Neural progenitor cell (in vitro differentiated cells): ENCODE measurements around the gene MED28. TPM values are rescaled to one million over a fixed set of nuclear protein-coding genes. Genes with fewer than 3 reads are reported as not detected.

Experiments
- DNase-seq: peaks from one replicate; pipeline ENCODE4 v3.0.0-alpha.2; 2016; ENCODE audit warnings: low spot score
- H2AFZ ChIP-seq: fragments of 200-600 bp; sonication (generic); replicated peaks from 2 replicates; pipeline ENCODE4 v1.6.1; 2016; ENCODE audit warnings: antibody characterized with exemption
- H3F3A ChIP-seq: fragments of 200-600 bp; sonication (generic); 2 replicates; pipeline ENCODE4 v1.6.1; 2016; ENCODE audit warnings: antibody characterized with exemption, low read depth
- H3K27ac ChIP-seq: fragments of 200-600 bp; sonication (generic); 2 replicates; pipeline ENCODE4 v1.5.1; 2016; ENCODE audit warnings: mild to moderate bottlenecking
- H3K27me3 ChIP-seq: fragments of 200-600 bp; sonication (generic); 2 replicates; pipeline ENCODE4 v1.6.1; 2016; ENCODE audit warnings: mild to moderate bottlenecking, moderate library complexity
- H3K36me3 ChIP-seq: fragments of 200-600 bp; sonication (generic); 2 replicates; pipeline ENCODE4 v1.5.1; 2016
- H3K4me1 ChIP-seq: fragments of 200-600 bp; sonication (generic); 2 replicates; pipeline ENCODE4 v1.6.1; 2016; ENCODE audit warnings: mixed run types
- H3K4me2 ChIP-seq: fragments of 200-600 bp; sonication (generic); 2 replicates; pipeline ENCODE4 v1.6.1; 2016
- H3K4me3 ChIP-seq: fragments of 200-600 bp; sonication (generic); 2 replicates; pipeline ENCODE4 v1.5.1; 2016
- H3K79me2 ChIP-seq: fragments of 200-600 bp; sonication (generic); 2 replicates; pipeline ENCODE4 v1.6.1; 2016; ENCODE audit warnings: low read depth
- H3K9ac ChIP-seq: fragments of 200-600 bp; sonication (generic); 2 replicates; pipeline ENCODE4 v1.6.1; 2016
- H3K9me3 ChIP-seq: fragments of 200-600 bp; sonication (generic); 2 replicates; pipeline ENCODE4 v1.5.1; 2016; ENCODE audit warnings: low read depth
- H4K20me1 ChIP-seq: fragments of 200-600 bp; sonication (generic); 2 replicates; pipeline ENCODE4 v1.6.1; 2016; ENCODE audit warnings: low read depth
- H3K27ac Mint-ChIP-seq: 3 replicates; pipeline ENCODE4 v1.8.0; 2021; ENCODE audit warnings: mixed read lengths
- H3K27me3 Mint-ChIP-seq: 2 replicates; pipeline ENCODE4 v1.8.0; 2022; ENCODE audit warnings: low read depth, mild to moderate bottlenecking, inconsistent platforms, moderate library complexity, mixed read lengths; ENCODE audit not compliant: insufficient read depth
- H3K36me3 Mint-ChIP-seq: 3 replicates; pipeline ENCODE4 v1.8.0; 2021; ENCODE audit warnings: mixed read lengths
- H3K4me1 Mint-ChIP-seq: 3 replicates; pipeline ENCODE4 v1.8.0; 2021; ENCODE audit warnings: mixed read lengths
- H3K4me3 Mint-ChIP-seq: 3 replicates; pipeline ENCODE4 v1.8.0; 2021; ENCODE audit warnings: mild to moderate bottlenecking, moderate library complexity, mixed read lengths
- H3K9me3 Mint-ChIP-seq: 3 replicates; pipeline ENCODE4 v1.8.0; 2020; ENCODE audit warnings: mixed read lengths
- CTCF ChIP-seq: fragments of 200-600 bp; sonication (generic); IDR thresholded peaks from 2 replicates; pipeline ENCODE4 v1.5.1; 2017; ENCODE audit warnings: antibody characterized with exemption, mild to moderate bottlenecking
- EZH2 ChIP-seq: fragments of 200-600 bp; sonication (generic); IDR thresholded peaks from 2 replicates; pipeline ENCODE4 v1.6.1; 2017; ENCODE audit warnings: antibody characterized with exemption, mild to moderate bottlenecking, moderate library complexity
- EZH2phosphoT487 ChIP-seq: fragments of 200-600 bp; sonication (generic); IDR thresholded peaks from 2 replicates; pipeline ENCODE4 v1.6.1; 2017; ENCODE audit warnings: antibody characterized with exemption
- total RNA-seq: library from RNA; depleted of rRNA; stranded (reverse); fragments of >200 nt; gene quantifications from 2 replicates; pipeline ENCODE4 v1.2.3, GENCODE V29; 2015; ENCODE audit warnings: low replicate concordance

Gene MED28
- total RNA-seq, 1 donor from 2014 or later = 45.8 TPM

GRCh38 chr4:17667253-17667652 lies 52.8 kb downstream of the MED28 start:
- Histone ChIP-seq H3K79me2 (no peaks in the 10 kb centered on the region), H3K9me3 (no peaks in the 10 kb centered on the region), H3K4me1 (no peaks in the 10 kb centered on the region), H3K9ac (no peak overlapping the region), H3K36me3 (no peaks in the 10 kb centered on the region), H3K4me3 (no peak overlapping the region), H3K27me3 (no peaks in the 10 kb centered on the region), H3F3A (no peaks in the 10 kb centered on the region), H2AFZ (no peak overlapping the region), H3K27ac (no peak overlapping the region), H4K20me1 (no peaks in the 10 kb centered on the region), H3K4me2 (no peak overlapping the region)
- Mint-ChIP-seq H3K36me3 (no peaks in the 10 kb centered on the region), H3K9me3 (peaks cover 7% of the 10 kb centered on the region), H3K27me3 (peaks cover 2% of the 10 kb centered on the region), H3K4me1 (no peaks in the 10 kb centered on the region), H3K27ac (no peak overlapping the region), H3K4me3 (no peak overlapping the region)
- DNase-seq = no peak
- TF ChIP-seq CTCF (no peak), EZH2 (no peak)

GRCh38 chr4:17667653-17668201 lies 53.3 kb downstream of the MED28 start:
- no peak overlapping the region for H3K9ac ChIP-seq
- Mint-ChIP-seq H3K27ac (no peak overlapping the region), H3K36me3 (no peaks in the 10 kb centered on the region), H3K4me3 (no peak overlapping the region), H3K4me1 (no peaks in the 10 kb centered on the region), H3K9me3 (peaks cover 9% of the 10 kb centered on the region), H3K27me3 (peaks cover 2% of the 10 kb centered on the region)
- no peaks in the 10 kb centered on the region for H3F3A ChIP-seq
- H3K27me3 ChIP-seq = no peaks in the 10 kb centered on the region
- TF ChIP-seq EZH2phosphoT487 (no peak), EZH2 (no peak), CTCF (no peak)
- H4K20me1 ChIP-seq = no peaks in the 10 kb centered on the region
- no peak overlapping the region for H3K4me3 ChIP-seq
- H2AFZ ChIP-seq = no peak overlapping the region
- H3K79me2 ChIP-seq = no peaks in the 10 kb centered on the region
- no peak for DNase-seq
- no peaks in the 10 kb centered on the region for H3K4me1 ChIP-seq
- no peaks in the 10 kb centered on the region for H3K36me3 ChIP-seq
- H3K9me3 ChIP-seq = no peaks in the 10 kb centered on the region
- H3K27ac ChIP-seq = no peak overlapping the region
- no peak overlapping the region for H3K4me2 ChIP-seq

- Histone ChIP-seq H3K4me2 (no peak overlapping the region), H3F3A (no peaks in the 10 kb centered on the region), H2AFZ (no peak overlapping the region), H3K9me3 (no peaks in the 10 kb centered on the region), H3K9ac (no peak overlapping the region), H3K79me2 (no peaks in the 10 kb centered on the region), H4K20me1 (no peaks in the 10 kb centered on the region), H3K36me3 (no peaks in the 10 kb centered on the region), H3K27ac (no peak overlapping the region), H3K27me3 (no peaks in the 10 kb centered on the region), H3K4me3 (no peak overlapping the region), H3K4me1 (no peaks in the 10 kb centered on the region)
- DNase-seq = no peak
- Mint-ChIP-seq H3K27me3 (peaks cover 2% of the 10 kb centered on the region), H3K9me3 (peaks cover 15% of the 10 kb centered on the region), H3K27ac (no peak overlapping the region), H3K4me1 (no peaks in the 10 kb centered on the region), H3K36me3 (no peaks in the 10 kb centered on the region), H3K4me3 (no peak overlapping the region)
- TF ChIP-seq CTCF (no peak), EZH2phosphoT487 (no peak), EZH2 (no peak)
These were observed 56.0 kb downstream of the MED28 start for GRCh38 chr4:17670423-17670822.
